ENCODE measurements around the gene FAM228A. TPM values are rescaled to one million over a fixed set of nuclear protein-coding genes. Genes with fewer than 3 reads are reported as not detected.
"Not testable (repeated sequence)": the region's sequence is repeated elsewhere in the genome, so short reads cannot be mapped to it uniquely, and the experiment has no call there.

Gene FAM228A
- not detected for total RNA-seq (2021; fragmentation: NEBNext Ultra II Directional; extraction: Animal tissue kit (Norgen Biotek cat#: 25700))
- long read RNA-seq, result 0 reads

GRCh38 chr2:24174851-24175277 is at the start of gene FAM228A:
Gene FAM228A, plus strand, starts transcription at chr2:24175053. Its CDS starts 428 bp downstream, at chr2:24175481.
- H3K9me3 Mint-ChIP-seq, result peaks cover 5% of the 10 kb centered on the region; the same call in 1 of the 2 replicates
- peaks cover 6% of the 10 kb centered on the region for H3K36me3 Mint-ChIP-seq (ENCODE audit: low read depth)
- H3K4me1 Mint-ChIP-seq (ENCODE audit: low read depth), result no peaks in the 10 kb centered on the region
- no peak for TF ChIP-seq CTCF (IDR thresholded peaks at IDR 0.05)
- no peak for DNase-seq
- peak within 1 kb of the TSS; percentile 74 for H3K4me3 Mint-ChIP-seq
- H3K27me3 Mint-ChIP-seq (ENCODE audit: insufficient read depth), result peaks cover 11% of the 10 kb centered on the region
- H3K27ac Mint-ChIP-seq, result no peak within 1 kb of the TSS

- peaks cover 1% of the 10 kb centered on the region for H3K27me3 Mint-ChIP-seq (ENCODE audit: insufficient read depth)
- peaks cover 12% of the 10 kb centered on the region for H3K36me3 Mint-ChIP-seq (ENCODE audit: low read depth)
- H3K4me3 Mint-ChIP-seq, result peak overlapping the region; percentile 26; the same call in 1 of the 2 replicates
- no peaks in the 10 kb centered on the region for H3K9me3 Mint-ChIP-seq
- no peak overlapping the region for H3K27ac Mint-ChIP-seq
- no peak for DNase-seq
- peaks cover 28% of the 10 kb centered on the region for H3K4me1 Mint-ChIP-seq (ENCODE audit: low read depth)
- no peak for TF ChIP-seq CTCF (IDR thresholded peaks at IDR 0.05)
These were observed 48.9 kb upstream of the FAM228A start for GRCh38 chr2:24125956-24126355.

DNA sequence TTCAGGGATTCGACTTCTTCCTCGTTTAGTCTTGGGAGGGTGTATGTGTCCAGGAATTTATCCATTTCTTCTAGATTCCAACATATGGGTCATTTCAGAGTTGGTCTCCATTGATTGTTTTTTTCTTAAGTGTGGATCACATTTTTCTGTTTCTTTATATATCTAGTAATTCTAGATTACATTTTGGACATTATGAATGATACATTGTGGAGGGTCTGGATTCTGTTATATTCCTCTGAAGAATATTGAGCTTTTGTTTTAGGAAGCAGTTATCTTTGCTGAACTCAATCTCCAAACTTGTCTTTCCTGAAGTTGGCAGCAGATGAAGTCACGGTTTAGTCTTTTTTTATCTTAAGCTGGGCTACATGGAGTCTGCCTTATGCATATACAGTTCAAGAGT is 42.3 kb upstream of the FAM228A start:
- Mint-ChIP-seq H3K36me3 (ENCODE audit: low read depth) (peaks cover 15% of the 10 kb centered on the region), H3K27ac (no peak overlapping the region), H3K4me3 (no peak overlapping the region), H3K4me1 (ENCODE audit: low read depth) (peaks cover 4% of the 10 kb centered on the region; the same call in 1 of the 2 replicates), H3K27me3 (ENCODE audit: insufficient read depth) (no peaks in the 10 kb centered on the region; the same call in 1 of the 2 replicates), H3K9me3 (peaks cover 5% of the 10 kb centered on the region)
- no peak for DNase-seq
- no peak for TF ChIP-seq CTCF (IDR thresholded peaks at IDR 0.05)

- H3K4me1 Mint-ChIP-seq (ENCODE audit: low read depth); H3K4me3 Mint-ChIP-seq; H3K27ac Mint-ChIP-seq; H3K9me3 Mint-ChIP-seq; H3K36me3 Mint-ChIP-seq (ENCODE audit: low read depth); H3K27me3 Mint-ChIP-seq (ENCODE audit: insufficient read depth); DNase-seq: not testable (repeated sequence)
These were observed 34.5 kb upstream of the FAM228A start for GRCh38 chr2:24140305-24140704.

GRCh38 chr2:24147364-24147763 is 27.5 kb upstream of the FAM228A start:
- H3K27ac Mint-ChIP-seq, result no peak overlapping the region

More at GRCh38 chr2:24147364-24147763, 27.5 kb upstream of the FAM228A start:
- Mint-ChIP-seq H3K36me3 (ENCODE audit: low read depth) (peaks cover 29% of the 10 kb centered on the region), H3K4me1 (ENCODE audit: low read depth) (no peaks in the 10 kb centered on the region), H3K9me3 (peaks cover 23% of the 10 kb centered on the region), H3K27me3 (ENCODE audit: insufficient read depth) (no peaks in the 10 kb centered on the region), H3K4me3 (no peak overlapping the region)
- no peak for DNase-seq
- TF ChIP-seq CTCF (IDR thresholded peaks at IDR 0.05), result no peak

Measured in HFFc6 (cell line).